Natural killer cell treated with Interleukin-12 subunit alpha and Interleukin-12 subunit beta and Interleukin-15 and Interleukin-18, amount 100 ng/mL, for 72 hours (primary cell): ENCODE data around the gene GNA12. TPM values are rescaled to one million over a fixed set of nuclear protein-coding genes. Genes with fewer than 3 reads are reported as not detected.

Source experiments
- ATAC-seq, 2 donors: fragments of 150-1000 bp; cut with Tn5 transposase in 1 of 2; sonication (Bioruptor Pico), chemical (Tn5 transposase) in 1 of 2; 2 replicates each; pipeline ENCODE4 v1.10.0; 2021
- DNase-seq: peaks from one replicate; pipeline ENCODE4 v3.0.0; 2022; ENCODE audit warnings: low spot score
- H3K27ac Mint-ChIP-seq, 2 donors: 1 replicate in 1 of 2; 2 replicates in 1 of 2; pipeline ENCODE4 v1.8.0; 2022; ENCODE audit warnings: mixed read lengths in 2 of 2, mild to moderate bottlenecking in 1 of 2, moderate library complexity in 1 of 2
- H3K27me3 Mint-ChIP-seq, 2 donors: 1 replicate in 1 of 2; 2 replicates in 1 of 2; pipeline ENCODE4 v1.8.0; 2022; ENCODE audit warnings: mixed read lengths in 2 of 2
- H3K36me3 Mint-ChIP-seq: one replicate; pipeline ENCODE4 v1.8.0; 2022; ENCODE audit warnings: mixed read lengths
- H3K4me1 Mint-ChIP-seq, 2 donors: 1 replicate in 1 of 2; 2 replicates in 1 of 2; pipeline ENCODE4 v1.8.0; 2022; ENCODE audit warnings: low read depth in 2 of 2, mixed read lengths in 2 of 2, mild to moderate bottlenecking in 1 of 2
- H3K4me3 Mint-ChIP-seq: one replicate; pipeline ENCODE4 v1.8.0; 2022; ENCODE audit warnings: mixed read lengths
- H3K9me3 Mint-ChIP-seq: 2 replicates; pipeline ENCODE4 v1.8.0; 2022; ENCODE audit warnings: mixed read lengths
- total RNA-seq, 2 donors: library from RNA; stranded (reverse); gene quantifications; one replicate each; pipeline ENCODE4 v1.2.3, GENCODE V29; 2022

GNA12 gene
- total RNA-seq, 2 donors from 2014 or later: 15.5 to 27.1 TPM

DNA sequence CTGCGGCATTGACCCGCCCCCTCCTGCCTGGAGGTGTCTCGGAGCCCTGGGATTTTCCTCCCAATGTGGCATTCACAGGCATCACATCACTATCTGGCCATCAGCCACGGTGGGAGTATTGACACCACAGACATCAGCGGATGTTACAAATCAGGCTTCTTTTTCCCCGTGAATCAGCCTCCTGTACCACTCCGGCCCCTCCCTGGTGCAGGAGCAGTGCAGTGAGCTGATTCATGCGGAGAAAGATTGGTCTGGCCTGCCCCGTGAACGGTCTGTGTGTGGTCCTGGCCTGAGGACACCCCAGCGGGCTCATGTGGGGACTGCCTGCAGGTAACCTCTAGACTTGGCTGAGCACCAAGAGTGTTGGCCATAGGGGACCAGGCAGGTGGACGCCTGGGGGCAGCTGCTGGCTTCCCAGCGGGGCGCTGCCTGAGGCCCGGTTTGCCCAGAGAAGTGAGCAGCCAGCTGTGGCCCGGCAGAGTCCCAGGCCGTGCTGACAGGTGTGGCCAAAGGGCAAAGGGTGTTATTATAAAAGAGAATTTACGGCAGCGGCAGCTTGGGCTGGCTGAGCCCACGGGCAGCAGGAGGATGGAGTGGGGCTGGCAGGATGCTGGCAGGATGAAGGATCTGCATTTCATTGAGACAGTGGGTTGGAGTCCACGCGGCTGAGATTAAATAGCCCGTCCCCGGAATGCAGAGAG lies 32.1 kb upstream of the GNA12 start:
- no peak for ATAC-seq
- H3K27ac Mint-ChIP-seq: no peak overlapping the region
- H3K9me3 Mint-ChIP-seq: no peaks in the 10 kb centered on the region
- peaks cover 23% of the 10 kb centered on the region in 2 donors for H3K4me1 Mint-ChIP-seq
- peaks cover 5 to 10% of the 10 kb centered on the region in 2 donors for H3K27me3 Mint-ChIP-seq
- no peaks in the 10 kb centered on the region for H3K36me3 Mint-ChIP-seq
- no peak overlapping the region for H3K4me3 Mint-ChIP-seq
- DNase-seq: no peak

DNA sequence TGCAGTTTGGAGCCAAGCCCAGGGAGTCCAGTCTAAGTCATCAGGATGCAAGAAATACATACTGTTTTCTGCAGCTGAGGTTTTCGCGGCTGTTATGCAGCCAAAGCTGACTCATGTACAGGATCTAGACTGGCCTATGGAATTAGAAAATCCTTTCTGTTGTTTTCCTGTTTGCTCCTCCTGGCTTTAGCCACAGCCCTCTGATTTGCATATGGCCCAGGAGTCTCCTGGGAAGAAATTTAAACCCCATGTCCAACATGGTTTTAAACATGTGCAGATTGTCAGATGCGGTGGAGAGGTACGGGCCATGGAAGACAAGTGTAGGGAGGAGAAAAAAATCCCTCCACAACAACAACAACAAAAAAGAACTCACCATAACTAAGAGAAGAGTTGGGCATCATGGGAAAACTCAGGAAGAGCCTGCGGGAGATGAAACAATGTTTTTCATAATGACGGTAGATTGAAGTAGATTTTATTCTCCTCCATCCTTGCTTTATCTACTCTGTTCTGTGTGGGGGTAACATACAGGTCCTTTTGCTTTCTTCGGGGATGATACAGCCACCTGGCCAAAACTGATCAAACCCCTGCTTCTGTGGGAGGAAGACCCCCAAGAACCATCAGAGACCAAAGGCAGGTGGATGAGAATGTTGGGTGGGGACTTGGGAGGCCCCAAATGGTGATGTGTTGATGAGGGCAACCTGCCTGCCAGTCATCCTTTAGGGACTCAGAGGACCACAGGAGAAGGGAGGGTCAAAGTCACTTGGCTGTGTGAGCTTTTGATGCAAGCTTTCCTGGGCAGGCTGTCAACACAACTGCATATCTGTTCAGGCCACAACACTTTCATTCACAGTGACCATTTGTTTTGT lies 29.8 kb upstream of the GNA12 start:
- no peak for DNase-seq
- Mint-ChIP-seq H3K4me1 (peaks cover 19 to 20% of the 10 kb centered on the region in 2 donors), H3K9me3 (no peaks in the 10 kb centered on the region), H3K27me3 (peaks cover 7 to 16% of the 10 kb centered on the region in 2 donors), H3K4me3 (peak overlapping the region; percentile 11), H3K27ac (peak overlapping the region; percentile 57 to 67), H3K36me3 (no peaks in the 10 kb centered on the region)
- peak; percentile 67 to 71 for ATAC-seq

DNA sequence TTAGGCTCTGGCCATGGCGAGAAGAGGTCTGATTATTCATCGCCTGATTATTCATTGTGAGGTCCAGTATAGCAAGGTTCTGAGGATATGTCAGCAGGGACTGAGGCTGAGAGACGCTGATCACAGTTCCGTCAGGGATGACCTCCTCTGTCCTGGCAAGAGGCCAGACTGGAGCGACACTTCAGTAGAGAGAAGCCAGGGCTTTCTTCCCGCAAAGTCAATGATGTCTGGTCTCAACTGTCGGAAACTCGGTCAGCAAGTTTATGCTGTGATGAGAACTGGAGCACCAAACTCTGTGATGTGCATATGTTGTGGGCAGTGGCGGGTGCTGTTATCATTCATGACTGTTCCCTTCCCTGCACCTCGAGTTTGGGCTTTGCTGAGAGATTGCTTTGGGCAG lies 29.0 kb upstream of the GNA12 start:
- Mint-ChIP-seq H3K27ac (no peak overlapping the region), H3K9me3 (no peaks in the 10 kb centered on the region), H3K27me3 (peaks cover 7 to 16% of the 10 kb centered on the region in 2 donors), H3K36me3 (no peaks in the 10 kb centered on the region), H3K4me1 (peaks cover 16 to 18% of the 10 kb centered on the region in 2 donors), H3K4me3 (no peak overlapping the region)
- no peak for DNase-seq
- ATAC-seq: no peak

DNA sequence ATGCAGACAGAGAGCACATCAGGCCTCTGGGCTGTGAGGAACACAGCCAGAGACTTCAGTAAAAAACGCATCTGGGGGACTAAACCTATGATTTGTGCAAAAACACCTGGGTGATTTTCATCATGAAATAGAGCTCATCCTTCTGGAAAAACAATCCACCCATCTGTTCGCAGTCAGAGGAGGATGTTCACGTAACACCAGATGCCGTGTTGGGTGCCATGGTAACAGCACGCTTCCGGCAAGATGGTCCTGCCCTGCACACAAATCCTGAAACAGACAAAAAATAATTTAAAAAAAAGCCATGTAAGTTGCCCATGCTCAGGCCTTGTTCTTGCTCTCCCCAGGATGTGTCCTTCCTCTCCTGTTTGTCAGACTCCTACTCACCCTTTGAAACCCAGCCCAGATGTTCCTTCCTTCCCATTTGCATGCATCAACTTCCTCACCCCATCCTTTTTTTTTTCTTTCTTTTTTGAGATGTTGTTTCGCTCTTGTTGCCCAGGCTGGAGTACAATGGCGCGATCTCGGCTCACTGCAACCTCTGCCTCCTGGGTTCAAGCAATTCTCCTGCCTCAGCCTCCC lies 28.3 kb upstream of the GNA12 start:
- Mint-ChIP-seq H3K9me3 (no peaks in the 10 kb centered on the region), H3K36me3 (no peaks in the 10 kb centered on the region), H3K4me1 (peaks cover 16 to 18% of the 10 kb centered on the region in 2 donors), H3K4me3 (no peak overlapping the region), H3K27me3 (peaks cover 7 to 16% of the 10 kb centered on the region in 2 donors), H3K27ac (peak overlapping the region in 1 of 2 donors; percentile 31)
- ATAC-seq (no peak), DNase-seq (no peak)

DNA sequence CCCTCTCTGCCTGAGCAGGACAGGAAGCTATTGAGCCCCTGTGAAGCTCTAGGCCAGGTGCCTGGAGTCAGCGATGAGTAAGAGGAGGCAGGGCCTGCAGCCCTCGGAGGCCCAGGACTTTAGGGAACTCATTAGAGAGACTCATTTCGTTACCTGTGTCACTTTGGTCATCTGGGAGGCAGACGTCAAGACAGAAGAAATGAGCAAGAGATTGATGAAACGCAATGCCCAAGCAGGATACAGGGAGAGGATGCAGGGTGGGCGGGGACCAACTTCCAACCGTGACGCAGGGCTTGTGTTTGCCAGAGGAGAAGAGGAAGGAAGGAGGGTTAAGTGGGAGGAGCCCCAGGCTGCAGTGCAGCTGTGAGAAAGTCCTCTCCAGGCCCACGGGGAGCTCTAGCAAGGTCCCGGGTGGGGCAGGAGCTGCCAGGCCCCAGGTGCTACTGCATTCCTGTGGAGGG lies 26.4 kb upstream of the GNA12 start:
- Mint-ChIP-seq H3K27ac (peak overlapping the region in 1 of 2 donors; percentile 49), H3K27me3 (peaks cover 7 to 19% of the 10 kb centered on the region in 2 donors), H3K4me1 (peaks cover 16 to 18% of the 10 kb centered on the region in 2 donors), H3K4me3 (no peak overlapping the region), H3K36me3 (no peaks in the 10 kb centered on the region), H3K9me3 (no peaks in the 10 kb centered on the region)
- DNase-seq (no peak), ATAC-seq (no peak)

DNA sequence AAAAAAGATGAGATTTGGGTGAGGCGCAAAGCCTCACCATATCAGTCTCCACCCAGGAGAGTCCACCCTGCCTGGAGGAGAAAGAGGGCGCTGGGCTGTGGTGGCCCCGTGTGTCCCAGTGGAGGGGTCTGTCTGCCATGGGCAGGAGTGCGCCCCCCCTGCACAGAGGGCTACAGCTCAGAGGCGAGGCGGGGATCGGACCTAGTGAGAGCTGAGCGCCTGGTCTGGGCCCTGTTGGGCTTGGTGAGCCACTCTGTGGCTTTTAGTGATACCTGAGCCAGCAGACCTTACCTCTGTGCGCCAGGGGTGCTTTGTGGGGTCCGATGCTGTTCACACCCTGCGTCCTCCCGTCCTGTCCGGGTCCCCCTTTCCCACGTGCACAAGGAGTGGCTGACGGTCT lies 25.9 kb upstream of the GNA12 start:
- DNase-seq (no peak), ATAC-seq (no peak)
- peak overlapping the region in 1 of 2 donors; percentile 49 for H3K27ac Mint-ChIP-seq
- H3K4me3 Mint-ChIP-seq: no peak overlapping the region
- H3K36me3 Mint-ChIP-seq: no peaks in the 10 kb centered on the region
- peaks cover 17 to 19% of the 10 kb centered on the region in 2 donors for H3K4me1 Mint-ChIP-seq
- no peaks in the 10 kb centered on the region for H3K9me3 Mint-ChIP-seq
- H3K27me3 Mint-ChIP-seq: peaks cover 9 to 19% of the 10 kb centered on the region in 2 donors

DNA sequence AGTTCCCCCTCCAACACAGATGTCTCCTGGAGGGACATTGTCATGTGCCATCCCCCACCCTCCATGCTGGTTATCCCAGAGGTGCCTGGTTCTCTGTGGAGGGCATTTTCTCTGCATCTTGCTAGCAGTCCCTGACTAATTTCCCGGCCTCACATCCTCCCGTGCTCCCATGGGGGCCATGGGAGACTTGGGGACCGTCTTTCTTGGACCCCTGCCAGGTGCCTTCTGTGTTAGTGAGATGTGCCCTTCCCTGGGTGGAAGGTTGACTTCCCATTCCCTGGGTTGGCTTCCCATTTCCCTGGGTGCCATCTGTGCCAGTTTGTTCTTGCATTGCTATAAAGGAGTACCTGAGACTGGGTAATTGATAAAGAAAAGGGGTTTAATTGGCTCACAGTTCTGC lies 22.5 kb upstream of the GNA12 start:
- Mint-ChIP-seq H3K9me3 (no peaks in the 10 kb centered on the region), H3K4me3 (no peak overlapping the region), H3K27ac (no peak overlapping the region), H3K36me3 (no peaks in the 10 kb centered on the region), H3K27me3 (peaks cover 13 to 14% of the 10 kb centered on the region in 2 donors), H3K4me1 (peaks cover 25 to 30% of the 10 kb centered on the region in 2 donors)
- ATAC-seq (no peak), DNase-seq (no peak)

DNA sequence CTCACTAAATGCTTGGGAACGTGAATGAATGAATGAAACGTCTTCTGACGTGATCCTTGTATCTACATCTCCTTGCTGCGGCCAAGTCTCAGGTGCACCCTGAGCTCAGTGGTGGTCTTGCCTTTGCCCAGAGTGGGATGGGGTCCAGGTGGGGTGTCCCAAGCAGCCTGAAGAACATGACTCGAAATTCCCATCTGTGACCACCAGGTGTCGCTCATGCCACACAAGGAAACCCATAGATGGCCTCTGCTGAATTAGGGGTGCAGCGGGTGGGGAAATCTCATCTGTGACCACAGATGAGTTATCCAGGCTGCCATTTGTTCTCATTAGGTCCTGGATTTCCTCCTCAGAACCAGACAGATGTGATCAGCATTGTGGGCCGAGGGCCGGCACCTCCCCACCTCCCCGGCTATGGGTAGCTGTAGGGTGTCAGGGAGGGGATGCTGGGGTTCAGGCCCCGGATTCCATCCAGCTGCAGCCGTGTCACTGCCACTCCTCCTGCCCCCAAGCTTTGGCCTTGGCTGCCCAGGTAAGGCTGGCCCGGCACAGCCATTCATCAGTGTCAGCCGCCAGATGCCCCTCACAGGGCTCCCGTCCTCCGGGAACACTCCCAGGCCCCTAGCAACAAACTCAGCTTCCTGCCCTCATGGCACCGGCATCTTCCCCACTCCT lies 21.0 kb upstream of the GNA12 start:
- Mint-ChIP-seq H3K9me3 (no peaks in the 10 kb centered on the region), H3K4me3 (peak overlapping the region; percentile 72), H3K27ac (peak overlapping the region; percentile 53 to 76), H3K36me3 (no peaks in the 10 kb centered on the region), H3K27me3 (peaks cover 13 to 15% of the 10 kb centered on the region in 2 donors), H3K4me1 (peaks cover 20 to 29% of the 10 kb centered on the region in 2 donors)
- ATAC-seq (no peak), DNase-seq (peak; percentile 69)

DNA sequence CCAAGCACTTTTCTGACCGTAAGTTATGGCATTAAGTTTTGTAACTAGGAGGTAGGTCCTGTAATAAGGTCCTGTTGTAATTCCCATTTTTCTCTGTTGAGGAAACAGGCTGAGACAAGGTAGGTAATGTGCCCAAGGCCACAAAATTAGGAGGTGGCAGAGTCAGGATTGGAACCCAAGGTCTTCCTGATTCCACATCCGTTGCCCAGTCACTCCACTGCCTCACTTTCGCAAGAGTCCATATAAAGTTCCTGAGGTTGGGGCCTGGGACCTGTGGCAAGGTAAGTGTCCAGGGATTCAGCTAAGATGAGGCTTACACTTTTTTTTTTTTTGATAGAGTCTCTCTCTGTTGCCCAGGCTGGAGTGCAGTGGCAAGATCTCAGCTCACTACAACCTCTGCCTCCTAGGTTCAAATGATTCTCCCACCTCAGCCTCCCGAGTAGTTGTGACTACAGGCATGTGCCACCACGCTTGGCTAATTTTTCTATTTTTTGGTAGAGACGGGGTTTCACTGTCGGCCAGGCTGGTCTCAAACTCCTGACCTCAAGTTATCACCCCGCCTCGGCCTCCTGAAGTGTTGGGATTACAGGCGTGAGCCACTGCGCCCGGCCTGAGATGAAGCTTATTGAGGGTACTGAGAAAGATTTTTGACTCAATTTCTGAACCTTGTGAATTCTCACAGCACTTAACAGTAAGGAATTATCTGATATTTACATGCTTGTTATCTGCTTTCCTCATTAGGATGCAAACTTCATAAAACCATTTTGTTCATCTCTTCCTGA lies 20.3 kb upstream of the GNA12 start:
- Mint-ChIP-seq H3K27ac (peak overlapping the region; percentile 53 to 90), H3K27me3 (peaks cover 16 to 18% of the 10 kb centered on the region in 2 donors), H3K9me3 (no peaks in the 10 kb centered on the region), H3K4me3 (peak overlapping the region; percentile 72), H3K36me3 (no peaks in the 10 kb centered on the region), H3K4me1 (peaks cover 20 to 28% of the 10 kb centered on the region in 2 donors)
- DNase-seq: no peak
- ATAC-seq: no peak

DNA sequence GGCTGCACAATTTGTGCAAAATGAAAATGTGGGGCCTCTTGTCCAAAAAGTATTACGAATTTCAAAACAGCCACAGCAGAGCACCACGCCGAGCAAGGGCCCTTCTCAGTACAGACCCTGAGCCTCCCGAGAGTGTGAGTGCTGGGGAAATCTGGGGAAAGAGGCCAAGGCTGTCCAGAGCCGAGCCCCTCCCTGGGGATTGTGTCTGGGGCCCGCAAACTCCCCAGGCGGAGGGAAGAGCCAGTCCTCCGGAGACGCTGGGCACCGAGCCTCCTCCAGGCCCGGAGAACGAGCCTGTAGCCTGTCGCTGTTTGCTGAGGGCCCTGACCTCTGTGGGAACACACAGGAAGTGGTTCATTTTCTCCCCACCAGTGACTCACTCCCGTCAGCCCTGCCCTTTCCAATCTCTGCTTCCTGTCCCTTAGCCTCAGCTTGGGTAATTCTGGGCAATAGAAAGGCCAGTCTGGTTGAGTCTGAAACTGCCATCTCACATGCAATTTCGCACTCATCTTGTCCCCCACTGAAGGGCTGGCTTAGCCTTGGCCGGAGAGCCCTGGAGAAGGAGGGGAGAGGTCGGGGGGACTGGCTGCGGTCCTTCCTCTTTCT lies 19.5 kb upstream of the GNA12 start:
- Mint-ChIP-seq H3K4me3 (peak overlapping the region; percentile 69), H3K9me3 (no peaks in the 10 kb centered on the region), H3K36me3 (no peaks in the 10 kb centered on the region), H3K4me1 (peaks cover 20 to 25% of the 10 kb centered on the region in 2 donors), H3K27me3 (peaks cover 15 to 16% of the 10 kb centered on the region in 2 donors), H3K27ac (peak overlapping the region; percentile 52 to 90)
- ATAC-seq: peak; percentile 97 to 98
- peak; percentile 91 for DNase-seq

DNA sequence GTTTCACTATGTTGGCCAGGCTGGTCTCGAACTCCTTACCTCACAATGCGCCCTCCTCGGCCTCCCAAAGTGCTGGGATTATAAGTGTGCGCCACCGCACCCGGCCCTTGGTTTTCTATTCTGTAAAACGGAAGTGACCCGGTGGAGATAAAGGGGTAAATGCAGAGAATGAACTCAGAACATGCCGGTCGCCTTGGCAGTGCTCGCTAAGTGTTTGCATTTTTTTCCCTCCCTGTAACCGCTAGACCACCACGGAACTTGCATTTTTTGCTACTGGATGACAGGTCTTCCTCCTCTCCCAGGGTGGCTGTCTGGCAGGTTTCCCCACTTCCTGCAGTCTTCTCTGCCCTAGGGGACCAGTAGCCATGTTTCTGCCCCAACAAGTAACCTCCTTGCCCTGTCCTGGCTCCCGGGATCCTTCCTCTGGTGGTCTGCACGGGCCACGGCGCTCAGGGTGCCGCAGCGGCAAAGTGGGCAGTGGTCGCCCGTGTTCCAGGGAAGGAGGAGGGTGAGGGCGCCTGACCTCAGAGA lies 18.8 kb upstream of the GNA12 start:
- DNase-seq (peak; percentile 66), ATAC-seq (peak; percentile 29 to 45)
- H3K4me3 Mint-ChIP-seq: peak overlapping the region; percentile 69
- no peaks in the 10 kb centered on the region for H3K36me3 Mint-ChIP-seq
- H3K4me1 Mint-ChIP-seq: peaks cover 20 to 25% of the 10 kb centered on the region in 2 donors
- H3K9me3 Mint-ChIP-seq: no peaks in the 10 kb centered on the region
- peak overlapping the region; percentile 52 to 90 for H3K27ac Mint-ChIP-seq
- H3K27me3 Mint-ChIP-seq: peaks cover 15 to 16% of the 10 kb centered on the region in 2 donors

DNA sequence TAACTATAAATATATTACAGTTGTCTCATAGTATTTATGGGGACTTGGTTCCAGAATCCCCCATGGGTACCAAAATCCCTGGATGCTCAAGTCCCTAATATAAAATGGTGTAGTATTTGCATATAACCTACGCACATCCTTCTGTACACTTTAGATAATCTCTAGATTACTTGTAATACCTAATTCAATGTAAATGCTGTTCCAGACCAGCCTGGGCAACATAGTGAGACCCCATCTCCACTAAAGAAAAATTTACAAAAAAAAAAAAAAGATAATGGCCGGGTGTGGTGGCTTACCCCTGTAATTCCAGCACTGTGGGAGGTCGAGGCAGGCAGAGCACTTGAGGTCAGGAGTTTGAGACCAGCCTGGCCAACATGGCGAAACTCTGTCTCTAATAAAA lies 17.4 kb upstream of the GNA12 start:
- H3K4me1 Mint-ChIP-seq: peaks cover 20 to 25% of the 10 kb centered on the region in 2 donors

More for the DNA sequence above, 17.4 kb upstream of the GNA12 start:
- Mint-ChIP-seq H3K36me3 (no peaks in the 10 kb centered on the region), H3K9me3 (no peaks in the 10 kb centered on the region), H3K27ac (no peak overlapping the region), H3K27me3 (peaks cover 14 to 16% of the 10 kb centered on the region in 2 donors), H3K4me3 (no peak overlapping the region)
- no peak for ATAC-seq
- no peak for DNase-seq
